GM12891 (cell line): ENCODE results near the gene JPH3.

ENCODE experiments used
- POLR2A ChIP-seq: IDR thresholded peaks from 2 replicates; pipeline ENCODE4 v1.6.1; 2011; ENCODE audit warnings: low read depth, low read length, control low read depth
- POLR2AphosphoS5 ChIP-seq: IDR thresholded peaks from 2 replicates; pipeline ENCODE4 v1.6.1; 2011; ENCODE audit warnings: low read depth, low read length, control low read depth
- POU2F2 ChIP-seq: IDR thresholded peaks from 2 replicates; pipeline ENCODE4 v1.6.1; 2011; ENCODE audit warnings: low read depth, mild to moderate bottlenecking, control low read depth, low read length, moderate library complexity
- SPI1 ChIP-seq: IDR thresholded peaks from 2 replicates; pipeline ENCODE4 v1.6.1; 2011; ENCODE audit warnings: low read depth, low read length, control low read depth
- TAF1 ChIP-seq: IDR thresholded peaks from 2 replicates; pipeline ENCODE4 v1.6.1; 2011; ENCODE audit warnings: low read depth, low read length, control low read depth

GRCh38 chr16:87618216-87618615, 15.9 kb downstream of the JPH3 start:
- no peak for TF ChIP-seq TAF1
- no peak for TF ChIP-seq POLR2AphosphoS5
- TF ChIP-seq POLR2A, result no peak
- TF ChIP-seq SPI1, result no peak
- no peak for TF ChIP-seq POU2F2
